Astrocyte (in vitro differentiated cells and primary cell): Measurements from ENCODE around the gene CAMK2N1.
"Not testable (repeated sequence)": the region's sequence is repeated elsewhere in the genome, so short reads cannot be mapped to it uniquely, and the experiment has no call there.

Experiments
- EZH2 ChIP-seq: IDR thresholded peaks from 2 replicates; pipeline ENCODE4 v1.6.1; 2012; ENCODE audit warnings: mild to moderate bottlenecking, low read length, inconsistent platforms; ENCODE audit not compliant: insufficient read depth
- TF ChIP-seq, protein P1 (sequence below): IDR thresholded peaks from 2 replicates; pipeline ENCODE4 v1.5.1; 2011; ENCODE audit warnings: low read depth, mild to moderate bottlenecking, inconsistent platforms, low read length, moderate library complexity; ENCODE audit not compliant: insufficient read depth

DNA sequence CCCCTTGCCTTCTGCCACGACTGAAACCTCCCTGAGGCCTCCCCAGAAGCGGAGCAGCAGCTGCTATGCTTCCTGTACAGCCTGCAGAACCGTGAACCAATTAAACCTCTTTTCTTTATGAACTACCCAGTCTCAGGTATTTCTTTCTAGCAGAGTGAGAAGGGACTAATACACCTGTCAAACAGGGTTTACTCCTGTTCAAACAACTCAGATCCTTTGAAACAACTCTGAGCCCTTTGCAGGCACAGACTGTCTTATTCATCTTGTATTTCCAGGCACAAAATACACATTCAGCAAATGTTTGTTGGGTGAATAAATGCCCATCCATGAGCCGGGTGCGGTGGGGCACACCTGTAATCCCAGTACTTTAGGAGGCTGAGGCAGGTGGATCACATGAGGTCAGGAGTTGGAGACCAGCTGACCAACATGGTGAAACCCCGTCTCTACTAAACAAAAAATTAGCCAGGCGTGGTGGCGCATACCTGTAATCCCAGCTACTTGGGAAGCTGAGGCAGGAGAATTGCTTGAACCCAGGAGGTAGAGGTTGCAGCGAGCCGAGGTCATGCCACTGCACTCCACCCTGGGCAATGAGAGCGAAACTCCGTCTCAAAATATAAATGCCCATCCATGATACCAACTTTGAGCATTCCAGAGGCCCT is 10.8 kb upstream of the CAMK2N1 start:
- TF ChIP-seq, protein P1, sequence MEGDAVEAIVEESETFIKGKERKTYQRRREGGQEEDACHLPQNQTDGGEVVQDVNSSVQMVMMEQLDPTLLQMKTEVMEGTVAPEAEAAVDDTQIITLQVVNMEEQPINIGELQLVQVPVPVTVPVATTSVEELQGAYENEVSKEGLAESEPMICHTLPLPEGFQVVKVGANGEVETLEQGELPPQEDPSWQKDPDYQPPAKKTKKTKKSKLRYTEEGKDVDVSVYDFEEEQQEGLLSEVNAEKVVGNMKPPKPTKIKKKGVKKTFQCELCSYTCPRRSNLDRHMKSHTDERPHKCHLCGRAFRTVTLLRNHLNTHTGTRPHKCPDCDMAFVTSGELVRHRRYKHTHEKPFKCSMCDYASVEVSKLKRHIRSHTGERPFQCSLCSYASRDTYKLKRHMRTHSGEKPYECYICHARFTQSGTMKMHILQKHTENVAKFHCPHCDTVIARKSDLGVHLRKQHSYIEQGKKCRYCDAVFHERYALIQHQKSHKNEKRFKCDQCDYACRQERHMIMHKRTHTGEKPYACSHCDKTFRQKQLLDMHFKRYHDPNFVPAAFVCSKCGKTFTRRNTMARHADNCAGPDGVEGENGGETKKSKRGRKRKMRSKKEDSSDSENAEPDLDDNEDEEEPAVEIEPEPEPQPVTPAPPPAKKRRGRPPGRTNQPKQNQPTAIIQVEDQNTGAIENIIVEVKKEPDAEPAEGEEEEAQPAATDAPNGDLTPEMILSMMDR, result not testable (repeated sequence)
- TF ChIP-seq EZH2, result not testable (repeated sequence)
